RWPE1 (cell line): ENCODE measurements around the gene HECW1.

Experiments
- CTCF ChIA-PET: fragments of 350-600 bp; sonication (Branson Sonifier 250); formaldehyde crosslinking; extraction: SDS; loops from one replicate; lab custom pipeline; 2021; lab: Yijun Ruan, JAX
- POLR2A ChIA-PET: fragments of 400-600 bp; formaldehyde crosslinking; extraction: SDS; loops from one replicate; lab custom pipeline; 2020; ENCODE audit warnings: antibody characterized with exemption; ENCODE audit not compliant: low non-redundant PET; lab: Yijun Ruan, JAX
- DNase-seq: peaks from one replicate; pipeline ENCODE4 v3.0.0; 2012; ENCODE audit warnings: low spot score
- H3K27ac ChIP-seq: fragments of 450-650 bp; 2 replicates; pipeline ENCODE4 v1.5.1; 2017
- TF ChIP-seq, protein P1 (sequence below): fragments of 450-650 bp; conservative IDR thresholded peaks from 2 replicates; pipeline ENCODE4 v1.5.1; 2017; ENCODE audit warnings: low read depth, mild to moderate bottlenecking

The HECW1 gene

DNA sequence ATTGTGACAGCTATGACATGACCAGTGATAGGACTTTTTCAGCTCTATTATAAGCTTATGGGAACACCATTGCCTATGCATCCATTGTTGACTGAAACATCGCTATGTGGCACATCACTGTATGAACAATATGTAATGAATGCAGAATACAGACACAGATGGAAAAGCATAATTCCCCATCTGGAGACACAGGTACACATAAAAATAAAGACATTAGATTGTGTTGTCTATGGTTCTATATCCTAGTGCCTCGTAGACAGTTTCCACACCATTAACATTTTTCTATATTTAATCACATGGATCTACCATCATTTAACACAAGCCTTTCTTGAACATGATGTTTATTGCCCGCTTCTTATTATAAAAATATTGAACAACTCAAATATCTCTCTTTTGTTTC is 374.2 kb downstream of the HECW1 start:
- CTCF ChIA-PET: no interaction called here
- POLR2A ChIA-PET: no interaction called here
- no peak for DNase-seq
- H3K27ac ChIP-seq: no peak overlapping the region
- TF ChIP-seq, protein P1, sequence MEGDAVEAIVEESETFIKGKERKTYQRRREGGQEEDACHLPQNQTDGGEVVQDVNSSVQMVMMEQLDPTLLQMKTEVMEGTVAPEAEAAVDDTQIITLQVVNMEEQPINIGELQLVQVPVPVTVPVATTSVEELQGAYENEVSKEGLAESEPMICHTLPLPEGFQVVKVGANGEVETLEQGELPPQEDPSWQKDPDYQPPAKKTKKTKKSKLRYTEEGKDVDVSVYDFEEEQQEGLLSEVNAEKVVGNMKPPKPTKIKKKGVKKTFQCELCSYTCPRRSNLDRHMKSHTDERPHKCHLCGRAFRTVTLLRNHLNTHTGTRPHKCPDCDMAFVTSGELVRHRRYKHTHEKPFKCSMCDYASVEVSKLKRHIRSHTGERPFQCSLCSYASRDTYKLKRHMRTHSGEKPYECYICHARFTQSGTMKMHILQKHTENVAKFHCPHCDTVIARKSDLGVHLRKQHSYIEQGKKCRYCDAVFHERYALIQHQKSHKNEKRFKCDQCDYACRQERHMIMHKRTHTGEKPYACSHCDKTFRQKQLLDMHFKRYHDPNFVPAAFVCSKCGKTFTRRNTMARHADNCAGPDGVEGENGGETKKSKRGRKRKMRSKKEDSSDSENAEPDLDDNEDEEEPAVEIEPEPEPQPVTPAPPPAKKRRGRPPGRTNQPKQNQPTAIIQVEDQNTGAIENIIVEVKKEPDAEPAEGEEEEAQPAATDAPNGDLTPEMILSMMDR: no peak

DNA sequence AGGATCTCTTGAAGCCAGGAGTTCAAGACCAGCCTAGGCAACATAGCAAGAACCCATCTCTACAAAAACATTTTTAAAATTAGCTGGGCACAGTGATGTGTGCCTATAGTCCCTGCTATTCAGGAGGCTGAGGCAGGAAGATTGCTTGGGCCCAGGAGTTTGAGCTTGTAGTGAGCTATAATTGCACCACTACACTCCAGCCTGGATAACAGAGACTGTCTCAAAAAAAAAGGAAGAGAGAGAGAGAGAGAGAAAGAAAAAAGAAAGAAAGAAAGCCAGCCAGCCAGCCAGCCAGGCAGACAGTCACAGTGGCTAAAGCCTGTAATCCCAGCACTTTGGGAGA is 375.3 kb downstream of the HECW1 start:
- no peak overlapping the region for H3K27ac ChIP-seq
- TF ChIP-seq, protein P1: no peak
- ChIA-PET POLR2A (no interaction called here), CTCF (interaction anchor here (0.9 kb wide), 1 partner anchor 1575 kb away, joined by 4 read pairs; no protein-coding TSS in a partner anchor)
- DNase-seq: no peak

DNA sequence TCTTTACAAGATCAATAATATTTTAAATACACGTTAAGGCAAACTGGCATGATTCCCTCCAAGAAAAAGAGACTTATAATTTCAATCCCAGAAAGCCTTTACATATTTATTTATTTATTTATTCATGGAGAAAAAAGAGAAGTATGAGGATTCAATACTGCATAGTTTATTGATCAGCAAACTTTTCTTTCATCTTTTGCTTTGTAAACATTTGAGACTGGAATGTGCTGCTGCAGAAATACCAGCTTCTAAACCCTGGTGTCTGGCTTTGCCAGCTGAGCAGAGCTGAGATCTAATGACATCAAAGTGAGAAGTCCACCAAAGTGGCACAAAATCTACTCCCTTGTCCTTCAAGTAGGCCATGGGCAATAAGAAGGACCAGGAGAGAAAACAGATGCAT is 376.8 kb downstream of the HECW1 start:
- ChIA-PET CTCF (no interaction called here), POLR2A (no interaction called here)
- TF ChIP-seq, protein P1: no peak
- DNase-seq: no peak
- H3K27ac ChIP-seq: no peak overlapping the region

DNA sequence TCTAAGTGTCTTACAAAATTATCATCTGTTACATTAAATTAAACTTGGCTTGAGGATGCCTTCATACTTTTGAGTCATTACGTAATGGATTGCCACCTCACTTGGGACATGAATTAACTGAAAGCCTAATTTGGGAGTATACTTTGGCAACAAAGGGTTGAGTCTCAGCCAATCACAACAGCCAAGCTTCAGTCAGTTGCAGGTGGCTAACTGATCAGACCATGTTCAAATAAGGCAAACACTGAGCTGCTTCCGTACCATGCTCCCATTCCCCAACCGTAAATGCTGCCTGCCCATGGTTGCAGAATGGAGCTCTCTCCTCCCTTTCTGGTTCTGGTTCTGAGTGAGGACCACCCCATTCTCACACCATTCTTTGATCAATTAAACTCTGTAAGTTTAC is 377.6 kb downstream of the HECW1 start:
- ChIA-PET POLR2A (no interaction called here), CTCF (no interaction called here)
- no peak for DNase-seq
- TF ChIP-seq, protein P1: no peak
- no peak overlapping the region for H3K27ac ChIP-seq

DNA sequence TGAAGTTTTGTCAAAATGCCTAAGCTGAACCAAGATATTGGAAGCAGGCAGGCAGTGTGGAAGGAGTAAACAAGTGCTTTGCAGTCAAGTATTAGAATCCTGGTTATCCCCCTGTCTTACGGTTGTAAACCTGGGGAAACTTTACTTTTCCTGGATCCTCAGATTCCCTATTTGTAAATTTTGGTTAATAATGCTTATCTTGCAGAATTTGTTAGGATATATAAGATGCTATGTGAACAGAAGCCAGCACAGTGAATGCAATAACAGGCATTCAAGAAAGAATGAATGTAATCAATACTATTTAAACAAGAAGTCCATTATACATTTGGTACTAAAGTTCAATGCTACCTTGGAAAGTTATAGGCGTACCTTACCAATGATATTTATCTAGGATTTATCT is 378.7 kb downstream of the HECW1 start:
- TF ChIP-seq, protein P1: no peak
- no peak overlapping the region for H3K27ac ChIP-seq
- POLR2A ChIA-PET: no interaction called here
- CTCF ChIA-PET: no interaction called here
- DNase-seq: no peak

DNA sequence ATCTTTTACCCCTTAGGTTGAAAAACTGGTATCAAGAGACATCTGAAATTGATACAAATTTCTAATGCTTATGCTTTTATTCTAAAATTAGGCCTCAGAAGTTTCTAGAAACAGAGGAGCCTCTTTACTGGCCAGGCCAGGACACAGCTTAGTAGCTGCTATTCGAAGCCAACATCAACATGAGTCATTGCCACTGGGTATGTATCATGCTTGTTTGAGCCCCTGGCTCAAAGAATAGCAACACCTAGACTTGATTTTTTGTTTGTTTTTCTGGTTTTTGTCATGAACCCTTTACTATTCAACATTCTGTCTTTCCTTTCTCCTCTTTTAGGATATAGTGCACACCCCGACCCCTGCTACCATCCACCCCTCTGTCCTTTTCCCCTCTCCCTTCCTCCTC is 379.5 kb downstream of the HECW1 start:
- no peak overlapping the region for H3K27ac ChIP-seq
- ChIA-PET CTCF (no interaction called here), POLR2A (no interaction called here)
- TF ChIP-seq, protein P1: no peak
- peak; percentile 74 for DNase-seq

DNA sequence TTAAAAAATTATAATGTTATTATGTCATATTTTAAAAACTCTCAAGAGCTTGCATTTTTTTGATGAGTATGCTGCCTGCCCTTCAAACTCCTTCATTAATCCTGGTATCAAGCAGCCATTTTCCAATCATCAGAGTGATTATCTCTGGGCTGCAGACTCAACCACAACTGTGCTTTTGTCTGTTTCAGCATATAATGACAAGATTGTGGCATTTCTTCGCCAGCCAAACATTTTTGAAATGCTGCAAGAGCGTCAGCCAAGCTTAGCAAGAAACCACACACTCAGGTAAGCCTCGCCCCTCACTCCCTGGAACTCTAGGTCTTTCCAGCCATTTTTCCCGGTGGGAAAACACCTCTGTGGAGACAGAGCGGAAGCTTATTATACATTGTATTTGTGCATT is 380.4 kb downstream of the HECW1 start:
- ChIA-PET CTCF (interaction anchor here (0.5 kb wide), 1 partner anchor 13 kb away, joined by 3 read pairs; no protein-coding TSS in a partner anchor), POLR2A (no interaction called here)
- DNase-seq: no peak
- no peak overlapping the region for H3K27ac ChIP-seq
- TF ChIP-seq, protein P1: no peak
